KMS-11 (cell line): Measurements from ENCODE around the gene IER5.

ENCODE experiments used
- H2AFZ ChIP-seq: fragments of 200-600 bp; sonication (generic); 2 replicates; pipeline ENCODE4 v1.6.1; 2016; ENCODE audit warnings: antibody characterized with exemption, mixed run types, low read depth
- H3K27ac ChIP-seq: fragments of 200-600 bp; sonication (generic); 2 replicates; pipeline ENCODE4 v1.6.1; 2016; ENCODE audit warnings: mild to moderate bottlenecking, mixed run types
- H3K27me3 ChIP-seq: fragments of 200-600 bp; sonication (generic); 2 replicates; pipeline ENCODE4 v1.6.1; 2017; ENCODE audit warnings: mild to moderate bottlenecking, low read depth, mixed run types, moderate library complexity; ENCODE audit not compliant: insufficient read depth
- H3K36me3 ChIP-seq: fragments of 200-600 bp; sonication (generic); 2 replicates; pipeline ENCODE4 v1.6.1; 2017; ENCODE audit warnings: mild to moderate bottlenecking, mixed run types; ENCODE audit not compliant: insufficient read depth
- H3K4me1 ChIP-seq: fragments of 200-600 bp; sonication (generic); 2 replicates; pipeline ENCODE4 v1.6.1; 2016; ENCODE audit warnings: mild to moderate bottlenecking, low read depth, mixed run types; ENCODE audit not compliant: poor library complexity, severe bottlenecking
- H3K4me2 ChIP-seq: fragments of 200-600 bp; sonication (generic); 2 replicates; pipeline ENCODE4 v1.7.0; 2016; ENCODE audit warnings: mild to moderate bottlenecking, mixed run types
- H3K4me3 ChIP-seq: fragments of 200-600 bp; sonication (generic); IDR thresholded peaks from 2 replicates; pipeline ENCODE4 v1.6.1; 2017; ENCODE audit warnings: low read depth, low read length, mixed read lengths; ENCODE audit not compliant: insufficient read depth
- H3K79me2 ChIP-seq: fragments of 200-600 bp; sonication (generic); 2 replicates; pipeline ENCODE4 v1.6.1; 2016; ENCODE audit warnings: low read depth, mixed run types; ENCODE audit not compliant: insufficient read depth
- H3K9ac ChIP-seq: fragments of 200-600 bp; sonication (generic); 2 replicates; pipeline ENCODE4 v1.6.1; 2016; ENCODE audit warnings: mild to moderate bottlenecking, mixed run types
- H4K20me1 ChIP-seq: fragments of 200-600 bp; sonication (generic); 2 replicates; pipeline ENCODE4 v1.6.1; 2016; ENCODE audit warnings: mild to moderate bottlenecking, mixed run types; ENCODE audit not compliant: insufficient read depth
- CTCF ChIP-seq: fragments of 200-600 bp; sonication (generic); conservative IDR thresholded peaks from 2 replicates; pipeline ENCODE4 v1.6.1; 2017; ENCODE audit warnings: low read depth, mild to moderate bottlenecking, antibody characterized with exemption, low read length, moderate library complexity, mixed read lengths

Gene IER5

GRCh38 chr1:181095260-181095659 is 6.8 kb downstream of the IER5 start:
- H3K36me3 ChIP-seq, result no peaks in the 10 kb centered on the region
- peaks cover 20% of the 10 kb centered on the region for H4K20me1 ChIP-seq
- H3K4me3 ChIP-seq, result no peak overlapping the region
- H3K9ac ChIP-seq, result no peak overlapping the region
- no peak for TF ChIP-seq CTCF
- no peak overlapping the region for H3K4me2 ChIP-seq
- no peak overlapping the region for H3K27ac ChIP-seq
- peaks cover 26% of the 10 kb centered on the region for H3K79me2 ChIP-seq
- no peak overlapping the region for H2AFZ ChIP-seq
- no peaks in the 10 kb centered on the region for H3K27me3 ChIP-seq
- H3K4me1 ChIP-seq, result peaks cover 14% of the 10 kb centered on the region

GRCh38 chr1:181095763-181096184 is 7.3 kb downstream of the IER5 start:
- Histone ChIP-seq H2AFZ (no peak overlapping the region), H3K36me3 (no peaks in the 10 kb centered on the region), H3K4me1 (peaks cover 14% of the 10 kb centered on the region), H3K27me3 (no peaks in the 10 kb centered on the region), H3K4me3 (no peak overlapping the region), H3K27ac (no peak overlapping the region), H3K9ac (no peak overlapping the region), H4K20me1 (peaks cover 20% of the 10 kb centered on the region), H3K79me2 (peaks cover 21% of the 10 kb centered on the region), H3K4me2 (no peak overlapping the region)
- no peak for TF ChIP-seq CTCF

- Histone ChIP-seq H3K9ac (no peak overlapping the region), H3K4me3 (no peak overlapping the region), H3K4me1 (no peaks in the 10 kb centered on the region), H3K79me2 (peaks cover 6% of the 10 kb centered on the region; the same call in 1 of the 2 replicates), H3K27ac (no peak overlapping the region), H2AFZ (no peak overlapping the region), H3K4me2 (no peak overlapping the region), H3K36me3 (no peaks in the 10 kb centered on the region), H4K20me1 (peaks cover 6% of the 10 kb centered on the region; the same call in 1 of the 2 replicates), H3K27me3 (no peaks in the 10 kb centered on the region)
- no peak for TF ChIP-seq CTCF
These were observed 8.7 kb downstream of the IER5 start for GRCh38 chr1:181097242-181097641.

GRCh38 chr1:181099152-181100014 is 10.9 kb downstream of the IER5 start:
- no peak overlapping the region for H3K9ac ChIP-seq
- no peak overlapping the region for H3K27ac ChIP-seq
- H2AFZ ChIP-seq, result no peak overlapping the region
- H3K79me2 ChIP-seq, result no peaks in the 10 kb centered on the region
- no peaks in the 10 kb centered on the region for H3K27me3 ChIP-seq
- H3K4me3 ChIP-seq, result no peak overlapping the region
- H3K4me2 ChIP-seq, result no peak overlapping the region
- no peaks in the 10 kb centered on the region for H3K36me3 ChIP-seq
- TF ChIP-seq CTCF, result no peak
- peaks cover 12% of the 10 kb centered on the region for H3K4me1 ChIP-seq
- no peaks in the 10 kb centered on the region for H4K20me1 ChIP-seq
